Activated CD8-positive, alpha-beta memory T cell treated with anti-CD3 and anti-CD28 coated beads for 48 hours (primary cell): ENCODE data around the gene ATP5F1D.

Experiments
- DNase-seq, 3 experiments: peaks; one replicate each; pipeline ENCODE4 v3.0.0-alpha.2; 2020; ENCODE audit warnings: low read depth in 2 of 3, low spot score in 2 of 3

The ATP5F1D gene

DNA sequence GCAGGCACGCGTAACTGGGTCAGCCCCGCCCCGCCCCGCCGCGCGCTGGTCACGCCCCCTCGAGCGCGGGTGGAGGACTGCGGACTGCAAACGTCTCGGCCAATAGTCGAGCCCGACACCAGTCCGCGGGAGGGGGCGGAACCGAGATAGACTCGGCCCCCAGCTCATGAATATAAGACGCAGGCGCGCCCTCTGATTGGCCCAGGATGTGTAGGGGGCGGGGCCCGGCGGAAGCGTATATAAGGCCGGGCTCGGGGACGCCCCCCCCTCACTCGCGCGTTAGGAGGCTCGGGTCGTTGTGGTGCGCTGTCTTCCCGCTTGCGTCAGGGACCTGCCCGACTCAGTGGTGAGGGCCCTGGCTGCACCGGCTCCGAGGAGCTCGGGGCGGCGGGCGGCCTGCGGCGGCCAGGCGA is 27.5 kb downstream of the ATP5F1D start, which contains the start of gene CIRBP:
Gene CIRBP (plus strand): TSS at position 268 of the 413 bp plus-strand sequence. CDS start 1,602 bp downstream, outside the sequence.
- DNase-seq: peak; percentile 97 to 99 (median 99)

DNA sequence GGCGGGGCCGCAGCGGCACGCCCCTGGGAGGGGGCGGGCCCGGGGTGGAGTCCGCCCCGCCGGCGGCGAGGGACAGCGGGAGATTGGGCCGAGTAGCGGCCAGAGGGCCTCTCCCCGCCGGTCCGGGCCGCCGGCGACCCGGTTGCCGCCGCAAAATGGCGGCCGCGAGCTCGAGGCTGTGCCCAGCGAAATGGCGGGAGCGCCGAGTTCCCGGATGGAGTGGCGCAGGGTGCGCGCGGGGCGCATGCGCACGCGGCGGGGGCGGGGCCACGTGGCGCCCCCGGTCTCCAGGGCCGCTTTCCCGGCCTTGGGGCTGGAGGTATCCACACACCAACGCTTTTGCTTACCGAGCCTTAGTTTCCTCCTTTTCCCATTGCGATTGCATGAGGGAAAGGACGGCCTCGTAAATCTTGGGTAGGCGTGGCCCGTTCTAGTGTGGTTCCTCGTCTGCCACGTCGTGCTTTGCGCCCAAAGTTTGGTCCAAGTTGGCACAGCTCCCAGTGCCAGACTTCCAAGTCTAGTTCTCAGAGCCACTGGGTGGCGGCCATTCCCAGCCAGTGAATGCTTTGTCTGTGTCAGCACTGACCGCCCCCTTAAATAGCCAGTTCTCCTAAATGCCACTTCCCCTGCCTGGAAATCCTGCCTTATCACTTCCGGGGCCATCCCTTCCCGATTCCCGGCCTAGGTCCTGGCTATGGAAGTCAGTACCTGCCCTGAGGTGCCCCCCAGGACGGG is 28.1 kb downstream of the ATP5F1D start:
- DNase-seq: peak in 1 of 3 experiments; percentile 76

DNA sequence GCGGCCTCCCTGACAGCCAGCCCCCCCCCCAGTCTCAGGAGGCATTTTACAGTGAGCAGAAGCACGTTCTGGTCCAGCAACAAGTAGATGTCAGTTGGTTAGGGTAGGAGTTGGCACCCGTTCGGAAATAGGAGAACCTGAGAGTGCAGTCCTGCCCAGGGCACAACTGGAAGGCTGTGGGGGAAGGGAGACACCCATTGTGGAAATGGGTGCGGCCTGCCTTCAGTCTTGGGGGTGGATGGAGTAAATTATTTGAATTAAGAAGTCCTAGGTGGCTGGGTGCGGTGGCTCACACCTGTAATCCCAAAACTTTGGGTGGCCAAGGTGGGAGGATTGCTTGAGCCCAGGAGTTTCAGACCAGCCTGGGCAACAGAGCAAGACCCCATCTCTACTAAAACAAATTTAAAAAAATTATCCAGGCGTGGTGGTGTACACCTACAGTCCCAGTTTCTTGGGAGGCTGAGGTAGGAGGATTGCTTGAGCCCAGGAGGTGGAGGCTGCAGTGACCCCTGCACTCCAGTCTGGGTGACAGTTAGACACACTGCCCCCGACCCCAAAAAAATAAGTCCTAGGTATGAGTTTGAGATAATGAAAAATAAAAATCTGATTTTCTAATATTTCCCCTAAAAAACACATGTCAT is 28.8 kb downstream of the ATP5F1D start:
- DNase-seq: no peak

DNA sequence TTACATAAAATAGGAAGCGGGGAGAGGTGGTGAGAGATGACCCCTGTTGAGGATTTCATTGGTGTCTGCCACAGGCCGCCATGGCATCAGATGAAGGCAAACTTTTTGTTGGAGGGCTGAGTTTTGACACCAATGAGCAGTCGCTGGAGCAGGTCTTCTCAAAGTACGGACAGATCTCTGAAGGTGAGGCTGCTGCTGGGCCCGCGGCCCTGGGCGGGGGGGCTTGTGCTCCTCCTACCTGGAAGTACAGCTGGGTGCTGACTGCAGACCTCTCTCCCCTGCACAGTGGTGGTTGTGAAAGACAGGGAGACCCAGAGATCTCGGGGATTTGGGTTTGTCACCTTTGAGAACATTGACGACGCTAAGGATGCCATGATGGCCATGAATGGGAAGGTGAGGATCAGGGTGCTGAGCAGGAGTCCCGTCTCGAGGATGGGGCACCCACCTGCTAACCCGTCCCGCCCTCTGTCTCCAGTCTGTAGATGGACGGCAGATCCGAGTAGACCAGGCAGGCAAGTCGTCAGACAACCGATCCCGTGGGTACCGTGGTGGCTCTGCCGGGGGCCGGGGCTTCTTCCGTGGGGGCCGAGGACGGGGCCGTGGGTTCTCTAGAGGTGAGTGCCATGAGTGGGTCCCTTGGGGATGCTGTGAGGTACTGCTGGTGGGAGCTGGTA is 29.4 kb downstream of the ATP5F1D start:
- no peak for DNase-seq

DNA sequence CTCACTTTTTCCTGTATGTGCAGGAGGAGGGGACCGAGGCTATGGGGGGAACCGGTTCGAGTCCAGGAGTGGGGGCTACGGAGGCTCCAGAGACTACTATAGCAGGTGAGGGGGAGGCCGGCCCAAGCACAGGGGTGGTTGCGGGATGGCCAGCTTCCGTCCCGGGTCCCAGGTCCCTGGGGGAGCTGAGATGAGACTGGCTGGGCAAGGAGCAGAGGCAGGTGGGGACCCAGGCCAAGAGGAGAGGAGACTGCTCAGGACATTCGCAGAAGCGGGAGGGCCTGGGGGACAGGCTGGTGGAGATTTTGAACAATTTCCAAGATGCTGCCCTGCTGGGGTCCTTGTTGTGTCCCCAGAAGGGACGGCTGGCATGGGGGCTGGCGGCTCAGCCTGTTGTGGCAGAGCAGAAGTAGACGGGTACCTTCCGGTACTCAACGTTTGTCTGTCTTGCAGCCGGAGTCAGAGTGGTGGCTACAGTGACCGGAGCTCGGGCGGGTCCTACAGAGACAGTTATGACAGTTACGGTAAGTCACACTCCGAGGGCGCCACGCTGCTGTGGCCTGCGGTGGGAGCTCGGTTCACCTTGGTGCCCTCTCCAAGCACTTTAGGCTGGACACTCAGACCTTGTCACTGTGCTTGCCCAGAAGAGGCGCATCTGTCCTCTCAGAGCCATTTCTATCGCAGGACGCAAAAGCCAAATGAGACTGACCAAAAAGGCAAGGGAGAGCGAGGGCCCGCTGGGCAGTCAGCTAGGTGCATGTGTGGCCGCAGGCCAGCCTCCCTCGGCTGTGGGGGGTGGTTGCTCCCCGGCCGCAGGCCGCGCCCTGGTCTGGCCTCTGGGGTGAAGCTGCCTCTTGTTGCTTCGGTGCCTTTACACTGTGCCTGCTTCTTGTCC is 30.2 kb downstream of the ATP5F1D start:
- no peak for DNase-seq

DNA sequence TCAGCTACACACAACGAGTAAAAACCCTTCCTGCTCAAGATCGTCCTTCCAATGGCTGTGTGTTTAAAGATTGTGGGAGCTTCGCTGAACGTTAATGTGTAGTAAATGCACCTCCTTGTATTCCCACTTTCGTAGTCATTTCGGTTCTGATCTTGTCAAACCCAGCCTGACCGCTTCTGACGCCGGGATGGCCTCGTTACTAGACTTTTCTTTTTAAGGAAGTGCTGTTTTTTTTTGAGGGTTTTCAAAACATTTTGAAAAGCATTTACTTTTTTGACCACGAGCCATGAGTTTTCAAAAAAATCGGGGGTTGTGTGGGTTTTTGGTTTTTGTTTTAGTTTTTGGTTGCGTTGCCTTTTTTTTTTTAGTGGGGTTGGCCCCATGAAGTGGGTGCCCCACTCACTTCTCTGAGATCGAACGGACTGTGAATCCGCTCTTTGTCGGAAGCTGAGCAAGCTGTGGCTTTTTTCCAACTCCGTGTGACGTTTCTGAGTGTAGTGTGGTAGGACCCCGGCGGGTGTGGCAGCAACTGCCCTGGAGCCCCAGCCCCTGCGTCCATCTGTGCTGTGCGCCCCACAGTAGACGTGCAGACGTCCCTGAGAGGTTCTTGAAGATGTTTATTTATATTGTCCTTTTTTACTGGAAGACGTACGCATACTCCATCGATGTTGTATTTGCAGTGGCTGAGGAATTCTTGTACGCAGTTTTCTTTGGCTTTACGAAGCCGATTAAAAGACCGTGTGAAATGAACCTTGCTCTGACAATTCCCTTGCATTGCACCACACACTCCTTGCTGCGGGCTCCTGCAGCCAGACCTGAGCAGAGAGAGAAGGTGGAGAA is 31.1 kb downstream of the ATP5F1D start:
- no peak for DNase-seq

DNA sequence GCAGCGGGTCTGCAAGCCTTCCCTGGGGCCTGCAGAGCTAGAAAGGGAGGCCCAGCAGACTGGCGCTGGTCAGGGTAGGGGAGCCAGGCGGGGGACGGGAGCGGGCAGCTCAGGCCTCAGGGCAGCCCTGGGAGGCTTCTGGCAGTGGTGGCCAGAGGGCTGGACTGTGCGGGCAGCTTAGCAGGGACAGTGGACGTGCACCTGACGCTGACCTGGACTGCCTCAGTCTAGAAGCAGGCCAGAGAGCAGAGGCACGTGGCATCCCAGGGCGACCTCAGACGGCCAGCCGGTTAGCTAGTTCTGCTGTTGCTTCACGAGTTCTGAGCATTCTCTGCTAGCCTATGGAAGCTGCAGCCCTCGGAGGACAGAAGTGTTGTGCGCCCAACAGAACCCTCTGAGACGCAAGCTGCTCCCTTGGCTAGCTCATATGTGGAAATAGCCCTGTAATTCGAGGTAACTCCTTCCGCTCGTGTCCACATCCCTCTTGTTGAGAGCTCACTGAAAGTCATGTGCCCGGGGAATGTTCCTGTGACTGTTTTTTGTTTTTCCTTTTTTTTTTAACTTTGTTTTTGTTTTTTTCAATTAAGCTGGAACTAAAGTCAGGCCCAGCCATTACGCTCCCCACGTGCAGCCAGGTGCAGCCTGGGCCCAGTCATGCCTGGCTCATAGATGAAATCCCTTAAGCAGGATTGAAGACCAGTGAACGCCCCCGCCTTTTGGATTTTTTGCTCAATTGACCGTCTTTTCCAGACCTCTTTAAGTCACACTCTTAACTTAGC is 31.9 kb downstream of the ATP5F1D start:
- no peak for DNase-seq

DNA sequence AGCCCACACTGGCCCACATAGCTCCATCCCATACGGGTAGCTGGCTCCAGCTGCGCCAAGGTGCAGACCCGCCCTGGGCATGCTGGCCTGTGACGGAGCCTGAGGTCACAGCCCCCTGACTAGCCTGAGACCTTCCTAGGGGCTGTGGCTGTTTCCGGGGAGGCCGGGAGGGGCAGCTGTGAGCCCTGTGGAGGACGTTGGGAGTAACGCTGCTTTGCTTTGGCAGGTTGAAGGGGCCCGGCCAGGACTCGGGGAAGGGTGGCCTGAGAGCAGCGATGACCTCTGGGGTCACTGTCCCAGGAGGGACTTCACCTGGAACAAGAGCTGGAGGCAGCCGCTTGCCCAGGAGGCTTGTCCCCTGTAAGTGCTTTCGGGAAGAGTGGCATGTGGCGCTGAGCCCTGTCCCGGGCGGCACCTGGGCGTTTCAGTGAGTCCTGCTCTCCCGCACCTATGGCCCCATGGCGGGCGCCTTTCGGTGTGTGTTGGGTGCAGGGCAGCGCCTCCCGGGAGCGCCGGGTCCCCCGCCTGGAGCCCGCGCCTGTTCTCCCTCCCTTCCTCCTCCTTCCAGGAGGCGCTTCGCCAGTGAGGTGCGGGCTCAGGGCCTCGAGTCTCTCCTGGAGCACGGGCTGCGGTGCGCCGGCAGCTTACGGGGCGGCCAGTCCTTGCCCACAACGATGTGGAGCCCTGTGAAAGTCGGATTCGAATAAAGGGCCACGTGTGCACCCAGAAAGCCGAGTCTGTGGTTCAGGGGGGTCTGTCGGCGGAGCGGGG is 32.7 kb downstream of the ATP5F1D start:
- DNase-seq: no peak

DNA sequence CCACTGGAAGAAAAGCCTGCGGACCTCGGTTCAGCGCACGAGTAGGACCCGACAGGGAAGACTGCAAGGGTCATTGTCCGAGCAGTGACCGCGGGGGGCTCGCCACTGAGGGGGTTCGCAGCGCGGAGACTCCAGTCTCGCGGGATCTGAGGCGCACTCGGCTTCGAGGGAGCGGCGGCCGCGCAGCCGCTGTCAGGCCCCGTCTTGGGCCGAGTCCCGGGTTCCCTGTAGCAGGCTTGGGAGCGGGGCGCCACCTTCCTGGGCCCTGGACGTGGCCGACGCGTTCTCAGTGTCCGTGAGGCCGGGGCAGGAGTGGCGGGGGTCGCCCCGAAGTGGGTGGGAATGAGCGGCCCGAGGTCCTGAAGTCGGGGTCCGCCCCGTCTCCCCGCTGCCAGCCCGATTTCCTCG is 33.3 kb downstream of the ATP5F1D start:
- no peak for DNase-seq

DNA sequence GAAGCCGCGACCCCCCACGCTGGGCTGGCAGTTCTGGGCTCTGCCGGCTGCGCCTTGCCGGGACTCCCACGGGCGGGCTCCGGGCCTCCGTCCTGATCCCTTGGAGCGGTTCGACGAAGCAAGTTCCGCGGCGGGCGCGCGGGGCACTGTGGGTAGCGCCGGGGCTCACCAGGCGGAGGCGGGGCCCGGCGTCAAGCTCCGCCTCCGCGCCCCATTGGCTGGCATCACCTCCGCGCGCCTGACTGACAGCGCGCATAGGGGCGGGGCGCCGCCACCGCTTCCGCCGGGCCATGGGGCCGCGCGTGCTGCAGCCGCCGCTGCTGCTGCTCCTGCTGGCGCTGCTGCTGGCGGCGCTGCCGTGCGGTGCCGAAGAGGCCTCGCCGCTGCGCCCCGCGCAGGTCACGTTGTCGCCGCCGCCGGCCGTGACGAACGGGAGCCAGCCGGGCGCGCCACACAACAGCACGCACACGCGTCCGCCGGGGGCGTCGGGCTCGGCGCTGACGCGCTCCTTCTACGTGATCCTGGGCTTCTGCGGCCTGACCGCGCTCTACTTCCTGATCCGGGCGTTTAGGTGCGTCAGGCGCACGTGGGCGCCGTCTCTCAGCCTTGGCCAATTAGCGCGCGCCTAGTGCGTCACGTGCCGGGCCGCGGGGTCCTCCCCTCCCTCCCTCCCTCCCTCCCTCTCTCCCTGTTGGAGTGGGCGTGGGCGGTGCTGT is 33.9 kb downstream of the ATP5F1D start, which contains the start of gene FAM174C:
Gene FAM174C (plus strand): TSS at position 271 of the 716 bp plus-strand sequence. CDS start 20 bp downstream, at position 291.
- peak in 2 of 3 experiments; percentile 92 to 93 for DNase-seq

DNA sequence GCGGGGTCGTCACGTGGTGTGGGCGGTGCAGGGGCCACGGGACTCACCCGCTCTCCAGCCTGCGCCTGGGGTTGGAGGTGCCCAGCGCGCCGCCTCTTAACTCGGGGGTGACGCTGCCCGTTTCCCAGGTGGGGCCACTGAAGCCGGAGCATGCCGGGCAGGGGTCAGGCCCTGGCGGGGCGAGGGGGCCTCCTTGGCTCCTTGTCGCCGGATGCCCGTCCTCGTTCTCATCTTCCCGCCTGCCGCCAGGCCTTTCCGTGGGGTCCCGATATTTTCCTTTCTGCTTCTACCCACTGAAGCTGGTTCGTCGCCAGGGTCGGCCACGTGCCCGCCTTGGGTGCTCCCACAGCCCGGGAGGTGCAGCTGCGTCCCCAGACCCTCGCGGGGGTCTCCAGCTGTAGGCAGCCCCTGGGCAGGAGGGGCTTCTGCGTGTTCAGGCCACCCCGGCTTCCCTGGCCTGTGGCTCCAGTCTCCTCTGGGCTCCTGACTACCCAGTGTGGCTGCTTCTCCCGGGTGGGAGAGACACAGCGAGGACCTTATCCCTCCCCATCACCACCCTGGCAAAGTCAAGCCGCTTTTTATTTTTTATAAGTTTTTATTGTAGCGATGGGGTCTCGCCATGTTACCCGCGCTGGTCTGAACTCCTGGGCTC is 34.6 kb downstream of the ATP5F1D start:
- DNase-seq: peak in 1 of 3 experiments; percentile 83

DNA sequence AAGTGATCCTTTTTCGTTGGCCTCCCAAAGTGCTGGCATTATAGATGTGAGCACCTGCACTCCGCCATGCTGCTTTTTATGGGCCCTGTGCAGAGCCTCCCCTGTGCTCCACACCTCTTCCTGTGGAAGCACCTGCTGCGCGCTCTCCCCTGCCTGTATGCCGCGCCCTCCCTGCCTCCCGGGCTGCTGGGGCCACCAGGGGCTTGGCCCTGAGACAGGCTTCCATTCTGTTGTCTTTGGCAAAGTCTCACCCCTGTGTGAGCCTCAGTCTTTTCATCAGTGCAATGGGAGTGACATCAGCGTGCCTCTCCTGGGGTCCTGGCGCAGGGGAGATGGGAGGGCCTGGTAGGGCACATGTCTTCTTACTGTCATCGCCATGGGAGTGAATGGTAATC is 35.1 kb downstream of the ATP5F1D start:
- DNase-seq: no peak

DNA sequence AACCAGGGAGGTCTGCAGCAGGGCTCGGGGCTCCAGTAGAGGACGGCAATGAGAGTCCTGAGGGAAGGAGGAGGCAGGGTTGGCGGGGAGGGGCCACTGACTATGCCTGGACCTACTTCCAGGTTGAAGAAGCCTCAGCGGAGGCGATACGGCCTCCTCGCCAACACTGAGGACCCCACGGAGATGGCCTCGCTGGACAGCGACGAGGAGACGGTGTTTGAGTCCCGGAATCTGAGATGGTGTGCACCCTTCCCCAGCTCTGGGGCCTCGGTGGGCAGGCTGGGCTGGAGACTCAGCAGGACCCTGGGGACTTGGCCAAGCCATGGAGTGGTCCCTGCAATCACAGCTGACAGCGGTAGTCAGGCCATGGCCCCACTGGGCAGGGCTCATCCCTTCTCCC is 35.5 kb downstream of the ATP5F1D start:
- no peak for DNase-seq

DNA sequence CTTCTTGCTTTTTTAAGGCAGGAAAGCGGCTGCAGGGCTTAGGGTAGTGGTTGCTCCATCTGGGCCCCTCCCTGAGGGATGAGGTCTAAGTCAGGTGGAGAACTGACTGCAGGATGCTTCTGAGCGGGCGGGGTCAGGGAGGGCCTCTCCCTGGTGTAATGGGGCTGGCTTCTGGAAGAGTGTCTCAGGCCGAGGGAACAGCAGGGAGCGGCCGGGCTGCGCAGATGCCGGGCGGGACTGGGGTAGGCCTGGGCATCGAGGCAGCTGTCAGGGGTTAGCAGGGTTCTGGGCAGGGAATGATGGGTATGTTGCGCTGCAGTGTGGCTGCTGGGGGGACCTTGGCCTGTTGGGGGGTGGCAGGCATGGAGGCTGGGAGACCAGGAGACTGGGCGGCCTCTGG is 36.5 kb downstream of the ATP5F1D start:
- no peak for DNase-seq

DNA sequence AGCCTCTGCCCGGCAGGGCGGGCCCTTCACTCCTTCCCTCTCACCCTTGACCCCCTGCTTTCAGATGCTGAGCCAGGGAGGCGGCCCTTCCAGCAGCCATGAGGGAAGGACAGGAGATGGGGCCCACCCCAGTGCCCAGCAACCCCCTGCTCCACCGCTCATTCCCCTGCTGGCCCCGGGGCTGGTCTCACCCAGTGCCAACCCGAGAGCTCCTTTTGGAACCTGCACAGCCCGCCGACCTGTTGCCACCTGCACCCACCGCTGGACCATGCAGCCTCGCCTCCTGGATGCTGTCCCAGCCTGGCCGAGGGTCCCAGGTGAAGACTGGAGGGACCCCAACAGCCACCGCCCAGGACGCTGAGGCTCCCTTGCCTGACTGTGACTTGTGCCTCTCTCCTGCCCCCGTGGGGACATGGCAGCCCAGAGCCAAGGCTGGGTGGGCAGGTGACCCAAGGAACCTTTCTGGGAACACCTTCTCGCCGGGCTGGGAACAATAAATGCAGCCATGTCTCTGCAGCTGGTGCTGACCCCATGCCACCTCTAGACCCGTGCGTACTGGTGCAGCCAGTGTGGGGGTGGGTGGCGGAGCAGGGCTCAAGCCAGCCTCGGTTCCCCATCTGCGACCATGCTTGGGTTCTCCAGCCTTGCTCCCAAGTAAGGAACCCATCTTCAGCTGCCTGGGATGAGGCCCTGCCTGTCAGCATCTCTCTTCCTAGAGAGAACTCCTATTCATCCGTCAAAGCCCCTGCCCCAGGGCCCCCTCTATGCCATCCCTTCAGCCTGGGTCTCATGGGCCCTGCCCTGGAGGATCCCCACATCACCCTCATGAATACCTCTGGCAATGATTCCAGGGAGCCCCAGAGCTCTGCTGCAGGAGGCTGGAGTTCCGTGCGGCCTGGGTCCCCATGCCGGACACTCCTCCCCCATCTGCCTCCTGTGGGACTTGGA is 37.4 kb downstream of the ATP5F1D start:
- no peak for DNase-seq

DNA sequence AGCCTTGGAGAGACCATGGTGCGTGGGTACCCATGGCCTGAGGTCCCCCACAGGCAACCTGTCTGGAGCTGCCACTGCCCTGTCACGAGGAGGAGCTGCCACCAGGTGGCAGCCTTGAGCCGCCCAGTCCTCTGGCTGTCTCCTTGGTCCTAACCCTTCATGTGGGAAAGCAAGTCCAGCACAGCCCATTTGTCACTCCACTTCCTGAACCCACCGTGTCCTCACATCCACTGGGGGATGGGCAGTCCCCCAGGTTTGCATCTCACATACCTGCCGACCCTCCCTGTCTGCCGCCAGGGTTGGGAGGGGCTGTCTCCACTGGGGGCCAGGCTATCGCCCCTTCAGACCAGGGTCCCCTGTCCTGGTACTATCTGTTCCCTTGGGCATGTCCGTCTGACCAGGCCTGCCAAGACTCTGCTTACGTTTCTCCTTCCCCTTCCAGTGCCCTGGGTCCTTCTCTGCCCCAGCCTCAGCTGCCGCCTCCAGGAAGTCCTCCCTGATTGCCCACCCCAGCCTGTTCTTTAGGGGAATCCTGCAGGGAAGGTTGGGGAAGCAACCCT is 38.3 kb downstream of the ATP5F1D start:
- peak in 1 of 3 experiments; percentile 58 for DNase-seq
